Lower leg skin (tissue), 3 donors: ENCODE data around the gene MINDY4.

ENCODE experiments used
- CTCF ChIP-seq, 3 donors: fragments of 450-650 bp; IDR thresholded peaks; one replicate each; pipeline ENCODE4 v1.5.1; 2016; ENCODE audit warnings: antibody characterized with exemption in 3 of 3, mild to moderate bottlenecking in 3 of 3, moderate library complexity in 2 of 3
- POLR2A ChIP-seq, 2 donors: fragments of 450-650 bp; IDR thresholded peaks; one replicate each; pipeline ENCODE4 v1.6.1; 2016 to 2017; ENCODE audit warnings: antibody characterized with exemption in 2 of 2, mild to moderate bottlenecking in 1 of 2, moderate library complexity in 1 of 2

DNA sequence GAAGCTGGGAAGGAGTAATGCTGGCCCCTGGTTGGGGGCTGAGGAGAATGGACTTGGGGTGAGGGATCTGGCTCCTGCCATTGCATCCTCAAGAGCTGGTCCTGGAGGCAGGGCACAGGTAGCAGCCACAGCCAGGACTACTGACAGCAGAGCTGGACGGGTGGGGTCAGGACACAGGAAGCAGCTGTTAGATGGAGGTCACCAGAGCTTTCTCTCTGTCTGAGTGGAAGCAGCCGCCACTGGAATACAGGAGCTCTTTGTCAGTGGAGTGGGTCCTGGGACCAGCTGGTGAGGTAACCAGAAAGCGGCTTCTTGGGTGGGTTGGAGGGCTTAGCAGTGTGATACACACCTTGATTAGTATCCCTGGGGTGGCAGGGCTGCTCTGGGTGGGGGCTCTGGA is 82.4 kb downstream of the MINDY4 start:
- TF ChIP-seq CTCF (IDR thresholded peaks at IDR 0.05) (no peak), POLR2A (IDR thresholded peaks at IDR 0.05) (no peak)
